Activated T-cell treated with anti-CD3 and anti-CD28 coated beads for 1 hour (primary cell): Measurements from ENCODE around the gene CSTA.
"Not testable (repeated sequence)": the region's sequence is repeated elsewhere in the genome, so short reads cannot be mapped to it uniquely, and the experiment has no call there.

ENCODE experiments used
- DNase-seq: peaks from one replicate; pipeline ENCODE4 v3.0.0-alpha.2; 2020; ENCODE audit warnings: low read depth

The CSTA gene

DNA sequence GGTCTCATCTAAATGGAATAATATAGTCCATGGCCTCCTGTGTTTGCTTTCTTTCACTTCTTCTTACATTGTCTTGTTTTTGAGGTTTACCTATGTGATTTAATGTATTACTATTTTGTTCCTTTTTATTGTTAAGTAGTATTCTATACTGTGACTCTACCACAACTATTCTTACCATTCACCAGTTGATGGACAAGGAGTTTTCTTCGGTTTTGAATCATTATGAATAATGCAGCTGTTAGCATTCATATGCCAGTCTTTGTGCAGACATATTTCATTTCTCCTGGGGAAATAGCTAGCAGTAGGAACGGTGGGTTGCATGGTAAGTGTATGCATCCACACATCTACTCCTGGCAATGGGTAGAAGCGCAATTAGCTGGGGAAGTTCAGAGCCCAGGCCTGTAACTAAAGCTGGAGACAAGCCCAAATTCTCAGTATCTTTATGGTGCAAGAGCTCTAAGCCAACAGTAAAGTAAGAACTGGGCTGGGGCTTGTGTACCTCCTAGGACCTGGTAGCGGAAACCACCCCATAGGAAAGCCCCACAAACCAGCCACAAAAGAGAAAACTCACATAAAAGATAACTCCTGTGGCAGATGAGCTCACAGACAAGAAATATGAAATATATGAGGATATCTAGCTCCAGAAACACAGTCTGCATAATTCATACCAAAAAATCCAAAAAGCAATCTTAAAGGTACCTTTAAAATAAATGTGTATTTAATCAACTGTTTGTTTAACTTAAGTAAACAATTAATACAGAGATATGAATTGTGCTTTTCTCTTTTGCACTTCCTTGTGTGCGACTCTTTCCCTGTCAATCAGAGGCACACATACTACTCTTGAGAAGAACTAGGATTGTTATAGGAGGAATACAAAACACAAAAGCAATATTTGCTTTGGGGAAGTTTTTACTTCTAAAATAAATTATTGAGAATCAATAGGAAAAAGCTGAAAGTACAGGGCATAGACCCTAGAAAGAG, 2.7 kb upstream of the CSTA start:
- no peak for DNase-seq

DNA sequence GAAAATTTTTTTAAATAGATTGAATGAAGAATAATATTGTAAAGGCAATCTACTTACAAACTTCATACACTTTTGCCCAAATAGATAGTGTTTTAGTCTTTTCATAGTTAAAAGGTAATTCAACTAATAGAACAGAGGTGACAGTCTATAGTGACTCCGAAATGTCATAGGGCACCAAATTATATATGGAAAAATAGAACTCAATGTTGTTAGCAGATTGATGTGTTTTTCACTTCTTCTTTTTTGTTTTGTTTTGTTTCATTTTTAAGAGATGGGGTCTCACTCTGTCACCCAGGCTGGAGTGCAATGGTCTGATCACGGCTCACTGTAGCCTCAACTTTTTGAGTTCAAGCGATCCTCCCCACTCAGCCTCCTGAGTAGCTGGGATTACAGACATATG, 721 bp downstream of the CSTA start:
- DNase-seq = no peak

DNA sequence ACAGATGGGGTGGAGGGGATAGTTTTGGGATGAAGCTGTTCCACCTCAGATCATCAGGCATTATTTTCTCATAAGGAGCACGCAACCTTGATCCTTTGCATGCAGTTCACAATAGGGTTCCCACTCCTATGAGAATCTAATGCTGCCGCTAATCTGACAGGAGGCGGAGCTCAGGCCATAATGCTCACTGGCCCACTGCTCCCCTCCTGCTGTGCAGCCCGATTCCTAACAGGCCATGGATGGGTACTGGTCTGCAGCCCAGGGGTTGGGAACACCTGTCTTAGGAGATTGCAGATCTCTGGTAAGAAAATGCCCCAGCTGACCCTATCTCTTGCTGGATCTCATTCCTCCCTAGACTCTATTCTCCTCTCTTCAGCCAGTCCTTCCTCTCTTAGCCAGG, 6.8 kb downstream of the CSTA start:
- no peak for DNase-seq

GRCh38 chr3:122332551-122332950, 7.5 kb downstream of the CSTA start:
- DNase-seq = no peak

- no peak for DNase-seq
Measured at GRCh38 chr3:122342803-122343202, 17.8 kb downstream of the CSTA start.

GRCh38 chr3:122343654-122344053, 18.6 kb downstream of the CSTA start:
- DNase-seq = no peak

- DNase-seq = no peak
Measured at GRCh38 chr3:122349171-122349570, 24.1 kb downstream of the CSTA start.

DNA sequence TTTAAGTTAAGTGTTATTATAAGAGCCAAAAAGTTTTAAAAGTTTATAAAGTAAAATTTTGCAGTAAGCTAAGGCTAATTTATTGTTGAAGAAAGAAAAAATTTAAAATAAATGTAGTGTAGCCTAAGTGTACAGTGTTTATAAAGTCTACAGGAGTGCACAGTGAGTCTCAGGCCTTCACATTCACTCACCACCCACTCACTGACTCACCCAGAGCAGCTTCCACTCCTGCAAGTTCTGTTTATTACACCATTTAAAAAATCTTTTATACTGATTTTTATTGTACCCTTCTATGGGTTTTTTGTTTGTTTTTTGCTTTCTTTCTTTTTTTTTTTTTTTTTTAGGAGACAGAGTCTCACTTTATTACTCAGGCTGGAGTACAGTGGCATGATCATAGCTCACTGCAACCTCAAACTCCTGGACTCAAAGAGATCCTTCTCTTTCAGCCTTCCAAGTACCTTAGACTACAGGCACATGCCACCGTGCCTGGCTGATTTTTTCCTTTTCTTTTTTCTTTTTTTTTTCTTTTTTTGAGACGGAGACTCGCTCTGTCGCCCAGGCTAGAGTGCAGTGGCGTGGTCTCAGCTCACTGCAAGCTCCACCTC, 25.9 kb downstream of the CSTA start:
- no peak for DNase-seq

GRCh38 chr3:122351612-122352011, 26.6 kb downstream of the CSTA start:
- DNase-seq = no peak

GRCh38 chr3:122353215-122353614, 28.2 kb downstream of the CSTA start:
- no peak for DNase-seq

DNA sequence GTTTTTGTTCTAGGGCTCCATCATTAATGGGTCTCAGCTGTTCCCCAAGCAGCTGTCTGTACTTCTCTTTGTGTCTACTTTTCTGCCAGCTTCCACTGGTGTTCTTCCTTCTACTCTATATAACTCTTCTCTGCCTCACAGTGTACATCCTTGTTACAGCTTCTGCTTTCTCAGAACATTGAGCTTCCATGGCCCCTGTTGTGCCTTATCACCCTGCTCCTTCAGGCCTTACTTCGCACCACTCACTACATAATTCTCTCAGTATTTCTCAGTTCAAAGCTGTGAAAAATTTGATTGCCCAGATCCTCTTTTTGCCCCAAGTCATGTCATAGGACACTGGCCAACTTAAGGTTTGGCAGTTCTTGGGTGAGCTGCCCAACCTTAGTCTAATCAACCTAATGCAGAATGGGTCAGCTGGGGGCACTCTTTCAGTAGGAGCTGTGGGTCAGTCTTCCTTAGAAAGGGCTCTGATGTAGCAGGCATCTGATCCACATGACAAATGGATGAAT, 28.9 kb downstream of the CSTA start:
- no peak for DNase-seq

DNA sequence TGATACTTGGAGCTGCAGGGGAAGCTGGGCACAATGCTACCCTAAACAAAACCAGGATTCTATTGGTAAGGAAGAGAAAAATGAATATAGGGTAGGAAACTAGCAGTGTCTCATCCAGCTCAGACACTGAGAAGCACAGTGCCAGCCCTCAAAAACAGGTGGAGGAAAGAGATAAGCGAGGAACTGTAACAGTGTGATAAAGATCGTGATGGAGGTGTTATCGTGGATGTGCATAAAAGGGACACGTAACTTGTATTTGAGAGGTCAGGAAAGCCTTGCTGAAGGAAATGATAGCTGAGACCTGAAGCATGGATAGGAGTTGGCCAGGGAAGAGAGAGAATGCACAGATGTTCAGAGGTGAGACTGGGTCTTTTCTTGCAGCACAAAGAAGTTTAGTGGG, 30.6 kb downstream of the CSTA start:
- no peak for DNase-seq

- no peak for DNase-seq
Measured at GRCh38 chr3:122356402-122356801, 31.4 kb downstream of the CSTA start.

GRCh38 chr3:122357828-122358702, 33.0 kb downstream of the CSTA start:
- no peak for DNase-seq

- DNase-seq = no peak
Measured at GRCh38 chr3:122358703-122359032, 33.6 kb downstream of the CSTA start.

DNA sequence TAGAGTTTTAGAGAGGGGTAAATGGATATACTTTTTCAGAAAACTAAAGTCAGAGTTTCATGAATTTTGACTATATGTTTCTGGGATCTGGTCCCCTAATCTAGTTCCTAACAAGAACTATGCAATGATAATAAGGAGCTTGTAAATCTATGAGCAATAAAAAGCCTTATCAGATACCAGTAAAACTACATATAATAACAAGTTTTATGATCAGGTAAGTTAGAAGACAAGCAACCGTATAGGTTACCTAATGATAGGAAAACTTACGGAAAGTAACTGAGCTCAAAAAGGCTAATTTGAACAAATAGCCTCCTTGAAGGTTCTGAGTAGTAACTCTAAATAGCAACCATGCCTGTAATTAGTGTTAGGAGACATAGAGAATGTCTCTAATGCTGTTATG, 37.0 kb downstream of the CSTA start:
- DNase-seq = no peak

- DNase-seq = no peak
Measured at GRCh38 chr3:122364490-122364889, 39.4 kb downstream of the CSTA start.

DNA sequence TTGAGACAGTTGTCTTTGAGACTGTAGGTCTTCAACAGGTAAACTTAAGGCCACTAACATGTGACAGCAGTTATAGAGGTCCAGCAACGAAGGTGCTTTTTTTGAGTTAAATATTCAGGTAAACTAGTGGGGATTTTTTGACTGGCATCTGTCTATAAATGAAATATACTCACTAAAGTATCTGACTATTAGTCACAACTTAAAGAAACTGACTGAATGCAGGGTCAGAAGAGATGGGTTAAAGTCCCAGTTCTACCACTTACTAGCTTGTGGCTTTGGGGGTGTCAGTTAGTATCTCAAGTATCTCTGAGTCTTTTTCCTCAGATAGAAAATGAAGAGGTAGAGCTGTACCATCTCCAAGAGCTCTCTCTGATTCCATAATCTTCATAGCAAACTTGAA, 40.0 kb downstream of the CSTA start:
- DNase-seq = no peak

- not testable (repeated sequence) for DNase-seq
Measured at GRCh38 chr3:122365582-122366378, 40.7 kb downstream of the CSTA start.

DNA sequence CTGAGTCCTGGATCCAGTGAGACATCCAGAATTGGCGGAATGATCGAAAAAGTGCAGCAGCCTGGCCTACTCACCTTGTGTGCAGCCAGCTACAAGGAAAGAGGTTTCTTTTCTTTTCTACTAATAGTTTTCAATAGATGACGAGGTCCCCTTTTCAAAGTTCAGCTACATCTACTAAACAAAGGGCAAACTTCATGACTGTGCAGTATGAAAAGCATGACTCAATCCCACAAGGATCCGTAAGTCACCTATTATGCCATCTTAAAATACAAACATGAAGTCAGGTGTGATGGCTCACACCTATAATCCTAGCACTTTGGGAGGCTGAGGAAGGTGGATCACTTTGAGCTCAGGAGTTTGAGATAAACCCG, 41.3 kb downstream of the CSTA start:
- DNase-seq = no peak

- DNase-seq = no peak
Measured at GRCh38 chr3:122374034-122374433, 49.0 kb downstream of the CSTA start.

DNA sequence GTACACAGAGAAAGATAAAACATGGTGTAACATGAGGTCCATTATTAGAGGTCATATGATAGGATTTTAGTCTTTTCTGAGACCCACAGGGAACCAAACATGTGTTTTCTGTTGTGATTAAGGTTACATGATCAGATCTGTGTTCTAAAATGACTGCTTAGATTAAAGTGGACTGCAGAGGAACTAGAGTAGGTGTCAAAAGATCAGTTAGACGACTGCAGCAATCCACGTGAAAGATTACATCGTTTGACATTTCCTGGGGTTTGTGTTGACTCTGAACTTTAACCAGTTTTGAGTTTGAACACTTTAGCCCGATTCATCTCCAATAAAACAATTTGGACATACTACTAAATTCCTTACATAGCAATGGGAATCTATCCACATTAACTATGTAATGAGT, 52.9 kb downstream of the CSTA start:
- no peak for DNase-seq
